Uterus (tissue), 2 donors: ENCODE results near the gene CLP1.

Experiments used
- POLR2A ChIP-seq, 2 donors: fragments of 450-650 bp; IDR thresholded peaks; one replicate each; pipeline ENCODE4 v1.6.1; 2016; ENCODE audit warnings: antibody characterized with exemption in 2 of 2, mild to moderate bottlenecking in 1 of 2, moderate library complexity in 1 of 2
- TF ChIP-seq, protein P1 (sequence below), 4 experiments: fragments of 200-600 bp in 2 of 4; fragments of 450-650 bp in 2 of 4; sonication (generic) in 2 of 4; IDR thresholded peaks; one replicate each; pipeline ENCODE4 v1.5.1; 2016 to 2019; ENCODE audit warnings: antibody characterized with exemption in 4 of 4, mild to moderate bottlenecking in 2 of 4, moderate library complexity in 1 of 4

DNA sequence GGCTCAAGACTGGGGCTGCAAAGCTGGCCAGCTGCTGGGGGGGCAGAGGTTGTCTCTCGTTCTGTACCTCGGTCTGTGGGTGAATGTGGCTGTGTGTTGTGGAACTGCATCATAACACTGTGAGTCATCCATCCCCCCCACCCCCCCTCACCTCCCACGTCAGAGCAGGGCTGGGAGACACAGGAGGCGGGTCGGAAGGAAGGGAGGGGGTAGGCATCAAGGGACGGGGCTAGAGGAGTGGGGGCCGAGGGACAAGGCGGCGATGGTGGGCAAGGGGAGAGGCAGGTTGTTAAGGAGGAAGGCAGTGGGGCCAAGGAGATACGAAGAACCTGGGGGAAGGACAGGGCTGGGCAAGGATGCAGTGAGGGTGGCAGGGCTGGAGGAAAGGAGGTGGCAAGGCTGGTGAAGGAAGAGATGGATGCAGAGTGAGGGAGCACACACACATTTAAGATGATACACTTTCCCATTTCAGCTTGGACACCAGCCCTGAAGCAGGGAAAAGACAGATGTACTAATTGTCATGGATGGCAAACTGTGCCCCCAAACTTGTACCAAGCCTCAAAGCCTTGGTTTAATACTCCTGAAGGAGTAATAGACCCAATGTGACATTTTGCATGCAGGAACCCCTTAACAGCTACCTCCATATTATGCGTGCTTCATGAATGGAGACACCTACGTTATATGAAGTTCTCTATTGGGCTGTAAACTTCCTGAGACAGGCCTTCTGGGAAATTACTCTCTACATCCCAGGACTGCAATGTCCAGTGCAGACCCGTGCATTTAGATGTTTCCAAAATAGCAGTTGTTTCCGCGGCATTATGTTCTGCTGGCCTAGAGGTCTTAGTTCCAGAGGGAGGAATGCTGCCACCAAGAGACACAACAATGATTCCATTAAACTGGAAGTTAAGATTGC is 7.5 kb upstream of the CLP1 start, which contains the start of gene YPEL4:
- TF ChIP-seq, protein P1, sequence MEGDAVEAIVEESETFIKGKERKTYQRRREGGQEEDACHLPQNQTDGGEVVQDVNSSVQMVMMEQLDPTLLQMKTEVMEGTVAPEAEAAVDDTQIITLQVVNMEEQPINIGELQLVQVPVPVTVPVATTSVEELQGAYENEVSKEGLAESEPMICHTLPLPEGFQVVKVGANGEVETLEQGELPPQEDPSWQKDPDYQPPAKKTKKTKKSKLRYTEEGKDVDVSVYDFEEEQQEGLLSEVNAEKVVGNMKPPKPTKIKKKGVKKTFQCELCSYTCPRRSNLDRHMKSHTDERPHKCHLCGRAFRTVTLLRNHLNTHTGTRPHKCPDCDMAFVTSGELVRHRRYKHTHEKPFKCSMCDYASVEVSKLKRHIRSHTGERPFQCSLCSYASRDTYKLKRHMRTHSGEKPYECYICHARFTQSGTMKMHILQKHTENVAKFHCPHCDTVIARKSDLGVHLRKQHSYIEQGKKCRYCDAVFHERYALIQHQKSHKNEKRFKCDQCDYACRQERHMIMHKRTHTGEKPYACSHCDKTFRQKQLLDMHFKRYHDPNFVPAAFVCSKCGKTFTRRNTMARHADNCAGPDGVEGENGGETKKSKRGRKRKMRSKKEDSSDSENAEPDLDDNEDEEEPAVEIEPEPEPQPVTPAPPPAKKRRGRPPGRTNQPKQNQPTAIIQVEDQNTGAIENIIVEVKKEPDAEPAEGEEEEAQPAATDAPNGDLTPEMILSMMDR (IDR thresholded peaks at IDR 0.05) = no peak
- TF ChIP-seq POLR2A (IDR thresholded peaks at IDR 0.05) = no peak
